T-helper 1 cell treated with Interleukin-12 subunit alpha and Interleukin-12 subunit beta and Interleukin-4 antibody, amounts not matched to agents 30 ng/mL and 1 ng/mL, for 36 hours (primary cell): Measurements from ENCODE around the gene KRT6A. TPM values are rescaled to one million over a fixed set of nuclear protein-coding genes. Genes with fewer than 3 reads are reported as not detected.

ENCODE experiments used
- intact Hi-C: fragments of 100-400 bp; cut with micrococcal nuclease; formaldehyde crosslinking; loops from one replicate; pipeline ENCODE4 v1.15.1; 2024
- total RNA-seq: library from RNA; stranded (reverse); gene quantifications from 2 replicates; pipeline ENCODE4 v1.2.3, GENCODE V29; 2022

Gene KRT6A
- total RNA-seq, 1 donor from 2014 or later = not detected

GRCh38 chr12:52524898-52525591 lies 32.0 kb upstream of the KRT6A start:
- intact Hi-C loops = no loop called here

DNA sequence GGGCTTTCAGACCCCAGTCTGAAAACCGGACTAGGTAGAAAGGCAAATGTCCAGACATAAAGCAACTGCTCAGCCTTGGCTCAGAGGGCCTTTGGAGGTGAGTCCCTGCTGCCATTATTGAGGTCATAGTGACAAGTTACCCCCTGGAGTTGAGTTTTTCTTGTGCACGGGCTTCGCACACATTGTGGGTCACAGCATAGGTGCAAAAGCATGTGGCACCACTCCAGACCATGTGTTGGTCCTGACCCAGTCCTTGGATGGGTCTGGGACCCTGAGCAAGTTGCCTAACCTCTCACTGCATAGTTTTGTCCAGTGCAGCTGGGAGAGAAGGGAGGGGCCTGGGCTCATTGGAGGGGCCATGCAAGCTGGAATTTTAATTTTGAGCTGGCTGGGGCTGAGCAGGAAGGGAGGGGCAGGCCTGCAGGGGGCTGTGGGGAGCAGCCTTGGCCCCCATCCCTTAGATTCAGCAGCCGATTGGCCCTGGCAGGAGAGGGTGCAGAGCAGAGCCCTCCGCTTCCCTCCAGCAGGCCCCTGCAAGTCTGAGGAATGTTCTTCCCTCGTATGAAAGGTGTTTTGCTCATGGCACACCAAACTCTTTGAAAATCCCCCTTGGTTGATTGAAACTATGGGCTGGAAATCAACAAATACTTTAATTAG lies 31.3 kb upstream of the KRT6A start:
- intact Hi-C loops = no loop called here

GRCh38 chr12:52523824-52524223 lies 30.8 kb upstream of the KRT6A start:
- intact Hi-C loops = no loop called here

- intact Hi-C loops = no loop called here
These were observed 29.4 kb upstream of the KRT6A start for GRCh38 chr12:52522346-52523011.

- intact Hi-C loops = no loop called here
These were observed 28.7 kb upstream of the KRT6A start for GRCh38 chr12:52521568-52522266.

DNA sequence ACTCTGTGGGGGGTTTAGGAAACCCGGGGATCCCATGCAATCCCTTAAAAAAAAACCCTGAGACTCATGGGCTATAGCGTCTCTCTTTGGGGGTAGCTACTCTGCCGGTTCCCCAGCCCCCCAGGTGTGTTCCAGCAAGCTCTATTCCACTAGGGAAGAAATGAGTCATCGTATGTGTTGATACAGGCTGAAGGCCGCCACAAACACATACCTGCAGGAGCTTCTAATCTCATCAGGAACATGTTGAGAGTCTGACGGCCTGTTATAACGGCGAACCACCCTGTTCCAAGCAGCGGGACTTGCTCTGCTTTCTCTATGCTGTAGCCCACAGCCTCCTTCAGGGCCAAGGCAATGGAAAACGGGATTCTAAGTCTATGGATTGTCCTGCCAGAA lies 28.1 kb upstream of the KRT6A start:
- intact Hi-C loops = no loop called here

DNA sequence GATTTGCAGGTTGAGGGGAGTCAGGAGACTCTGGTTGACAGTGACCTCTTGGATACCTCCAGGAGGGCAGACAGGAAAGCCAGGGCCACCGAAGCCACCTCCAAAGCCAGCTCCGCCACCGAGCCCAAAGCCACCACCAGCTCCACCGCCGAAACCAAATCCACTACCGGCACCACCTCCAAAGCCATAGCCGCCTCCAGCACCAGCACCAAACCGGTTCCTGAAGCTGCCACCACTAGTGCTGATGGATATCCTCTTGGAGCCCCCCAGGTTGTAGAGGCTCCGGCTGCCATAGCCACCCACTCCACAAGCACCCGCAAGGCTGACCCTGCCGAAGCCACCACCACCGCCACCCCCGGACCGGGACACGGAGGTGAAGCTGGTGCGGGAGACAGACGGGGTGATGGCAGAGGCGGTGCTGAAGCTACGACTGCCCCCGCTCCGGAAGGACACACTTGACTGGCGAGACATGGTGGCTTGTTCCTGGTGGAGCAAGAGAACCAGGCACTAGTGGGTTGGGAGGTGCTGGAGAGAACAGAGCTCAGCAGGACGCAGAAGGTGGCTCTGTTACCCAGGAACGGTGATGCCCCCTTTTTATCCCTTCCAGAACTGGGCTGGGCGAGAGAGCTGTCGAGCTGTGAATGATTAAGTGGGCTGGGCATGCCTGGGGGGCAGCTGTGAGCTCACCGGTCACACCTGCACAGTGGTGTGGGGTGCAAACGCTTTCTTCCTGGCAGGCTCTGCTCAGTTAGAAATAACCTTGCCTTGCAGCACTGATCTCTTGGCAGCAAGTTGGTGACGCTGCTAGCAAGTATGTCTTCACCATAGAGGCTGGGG lies 27.0 kb upstream of the KRT6A start, which contains the start of gene KRT5:
Gene KRT5, minus strand, starts transcription at position 569 of the 837 bp plus-strand sequence. Its CDS starts 98 bp downstream, at position 471.
- intact Hi-C loops = no loop called here

DNA sequence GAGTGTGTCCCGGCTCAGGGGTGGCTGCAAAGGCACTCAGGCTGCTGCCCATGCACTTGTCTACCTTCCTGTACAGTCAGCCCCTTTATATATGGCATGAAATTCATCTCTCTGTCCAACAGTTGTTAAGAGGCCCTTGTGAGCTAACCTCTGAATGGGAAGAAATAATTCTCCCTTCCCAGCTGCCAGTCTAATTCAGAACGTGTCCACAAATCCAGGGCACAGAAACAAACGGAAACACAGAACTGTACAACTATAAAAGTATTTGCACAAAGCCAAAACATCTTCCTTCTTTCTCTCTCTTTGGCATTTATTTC lies 26.3 kb upstream of the KRT6A start:
- intact Hi-C loops = no loop called here

GRCh38 chr12:52518574-52519386 lies 25.7 kb upstream of the KRT6A start:
- intact Hi-C loops = no loop called here

DNA sequence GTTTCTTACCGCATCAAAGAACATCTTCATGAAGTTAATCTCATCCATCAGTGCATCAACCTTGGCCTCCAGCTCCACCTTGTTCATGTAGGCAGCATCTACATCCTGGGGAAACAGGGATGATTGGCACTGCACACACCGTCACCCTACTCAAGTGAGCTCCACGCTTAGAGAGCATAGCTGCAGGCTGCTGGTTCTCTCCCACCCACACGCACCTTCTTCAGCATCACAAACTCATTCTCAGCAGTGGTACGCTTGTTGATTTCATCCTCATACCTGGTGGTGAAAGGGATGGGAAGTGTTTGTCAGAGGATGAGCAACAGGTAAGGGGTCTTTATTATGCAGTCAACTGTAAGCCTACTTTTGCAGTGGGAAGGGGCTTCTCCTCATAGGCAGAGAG lies 24.8 kb upstream of the KRT6A start:
- intact Hi-C loops = no loop called here

GRCh38 chr12:52517005-52517835 lies 24.2 kb upstream of the KRT6A start:
- intact Hi-C loops = no loop called here

GRCh38 chr12:52515927-52516831 lies 23.1 kb upstream of the KRT6A start:
- intact Hi-C loops = no loop called here

DNA sequence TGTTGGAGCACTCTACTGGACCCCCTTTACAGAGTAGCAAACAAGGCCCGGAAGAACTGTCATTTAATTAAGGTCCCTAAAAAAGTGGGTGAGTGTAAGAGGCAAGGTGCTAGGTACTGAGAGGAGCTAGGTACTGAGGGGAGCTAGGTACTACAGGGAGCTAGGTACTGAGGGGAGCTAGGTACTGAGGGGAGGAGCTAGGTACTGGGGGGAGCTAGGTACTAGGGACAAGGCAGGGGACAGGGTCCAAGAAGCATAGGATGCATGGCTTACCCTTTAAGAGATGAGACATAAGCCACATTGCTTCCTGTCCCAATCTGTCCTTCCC lies 22.2 kb upstream of the KRT6A start:
- intact Hi-C loops = no loop called here

GRCh38 chr12:52514471-52515318 lies 21.6 kb upstream of the KRT6A start:
- intact Hi-C loops = no loop called here

DNA sequence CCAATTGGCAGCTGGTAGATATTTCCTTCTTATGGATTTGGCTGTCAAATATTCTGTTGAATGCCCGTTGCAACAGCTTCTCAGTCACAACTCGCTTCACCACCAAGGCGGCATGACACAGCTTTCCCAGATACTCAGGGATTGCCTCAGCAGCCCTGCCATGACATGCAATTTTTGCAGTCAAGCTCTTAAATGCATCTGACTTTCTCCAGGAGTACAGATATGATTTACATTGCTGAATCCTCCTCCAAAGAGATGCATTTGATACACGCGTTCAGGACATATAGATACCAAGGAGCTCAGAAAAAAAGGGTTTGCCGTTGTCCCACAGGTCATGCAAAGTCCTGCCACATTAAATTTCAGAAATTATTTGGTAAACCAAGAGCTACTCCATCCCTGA lies 20.7 kb upstream of the KRT6A start:
- intact Hi-C loops = no loop called here

GRCh38 chr12:52508211-52508610 lies 15.2 kb upstream of the KRT6A start:
- intact Hi-C loops = no loop called here
